Measurements from ENCODE around the gene PTPRA.

- TF ChIP-seq, protein P1, sequence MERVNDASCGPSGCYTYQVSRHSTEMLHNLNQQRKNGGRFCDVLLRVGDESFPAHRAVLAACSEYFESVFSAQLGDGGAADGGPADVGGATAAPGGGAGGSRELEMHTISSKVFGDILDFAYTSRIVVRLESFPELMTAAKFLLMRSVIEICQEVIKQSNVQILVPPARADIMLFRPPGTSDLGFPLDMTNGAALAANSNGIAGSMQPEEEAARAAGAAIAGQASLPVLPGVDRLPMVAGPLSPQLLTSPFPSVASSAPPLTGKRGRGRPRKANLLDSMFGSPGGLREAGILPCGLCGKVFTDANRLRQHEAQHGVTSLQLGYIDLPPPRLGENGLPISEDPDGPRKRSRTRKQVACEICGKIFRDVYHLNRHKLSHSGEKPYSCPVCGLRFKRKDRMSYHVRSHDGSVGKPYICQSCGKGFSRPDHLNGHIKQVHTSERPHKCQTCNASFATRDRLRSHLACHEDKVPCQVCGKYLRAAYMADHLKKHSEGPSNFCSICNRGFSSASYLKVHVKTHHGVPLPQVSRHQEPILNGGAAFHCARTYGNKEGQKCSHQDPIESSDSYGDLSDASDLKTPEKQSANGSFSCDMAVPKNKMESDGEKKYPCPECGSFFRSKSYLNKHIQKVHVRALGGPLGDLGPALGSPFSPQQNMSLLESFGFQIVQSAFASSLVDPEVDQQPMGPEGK (CRISPR knock-in tag; IDR thresholded peaks at IDR 0.05; ENCODE audit: borderline replicate concordance), result no peak
- no peak for TF ChIP-seq ZFP3 (CRISPR knock-in tag; IDR thresholded peaks at IDR 0.05)
Measured at GRCh38 chr20:2889797-2890196, 16.5 kb downstream of the PTPRA start.

Data from SK-N-SH treated with all-trans-retinoic acid at 6 μM for 48 hours (cell line).